H9 (cell line): Measurements from ENCODE around the gene STIMATE. TPM values are rescaled to one million over a fixed set of nuclear protein-coding genes. Genes with fewer than 3 reads are reported as not detected.
A peak's percentile ranks its signal among the peaks of the same experiment; 100 is the strongest.

Source experiments
- DNase-seq: peaks from one replicate; pipeline ENCODE4 v3.0.0-alpha.2; 2017
- H2AFZ ChIP-seq: one replicate; pipeline ENCODE4 v1.6.1; 2013; ENCODE audit warnings: mild to moderate bottlenecking, low read length, control low read depth, moderate library complexity
- H2AK5ac ChIP-seq: 2 replicates; pipeline ENCODE4 v1.6.1; 2013; ENCODE audit warnings: low read length, control low read depth, mixed read lengths; ENCODE audit not compliant: insufficient read length
- H2BK120ac ChIP-seq: one replicate; pipeline ENCODE4 v1.6.1; 2013; ENCODE audit warnings: low read depth, mild to moderate bottlenecking, low read length, control low read depth, inconsistent platforms; ENCODE audit not compliant: poor library complexity, severe bottlenecking
- H2BK12ac ChIP-seq: 2 replicates; pipeline ENCODE4 v1.6.1; 2013; ENCODE audit warnings: low read length, control low read depth, mixed read lengths, low read depth; ENCODE audit not compliant: insufficient read length
- H2BK15ac ChIP-seq: 2 replicates; pipeline ENCODE4 v1.6.1; 2013; ENCODE audit warnings: low read depth, low read length, control low read depth
- H2BK20ac ChIP-seq: one replicate; pipeline ENCODE4 v1.6.1; 2013; ENCODE audit warnings: low read depth, mild to moderate bottlenecking, low read length, control low read depth, inconsistent platforms; ENCODE audit not compliant: poor library complexity, severe bottlenecking
- H2BK5ac ChIP-seq: 2 replicates; pipeline ENCODE4 v1.6.1; 2013; ENCODE audit warnings: low read length, control low read depth, mixed read lengths; ENCODE audit not compliant: insufficient read length
- H3K14ac ChIP-seq: 2 replicates; pipeline ENCODE4 v1.6.1; 2013; ENCODE audit warnings: low read length, control low read depth; ENCODE audit not compliant: insufficient read depth
- H3K18ac ChIP-seq: 2 replicates; pipeline ENCODE4 v1.6.1; 2013; ENCODE audit warnings: low read depth, mild to moderate bottlenecking, mixed read lengths, low read length, control low read depth; ENCODE audit not compliant: insufficient read length
- H3K23ac ChIP-seq: 2 replicates; pipeline ENCODE4 v1.6.1; 2013; ENCODE audit warnings: low read length, control low read depth, mixed read lengths, low read depth; ENCODE audit not compliant: insufficient read length
- H3K23me2 ChIP-seq: 2 replicates; pipeline ENCODE4 v1.6.1; 2013; ENCODE audit warnings: low read depth, mild to moderate bottlenecking, mixed read lengths, low read length, control low read depth; ENCODE audit not compliant: insufficient read length, poor library complexity, severe bottlenecking
- H3K27ac ChIP-seq: 2 replicates; pipeline ENCODE4 v1.5.1; 2013; ENCODE audit warnings: low read length, control low read depth, mixed read lengths, low read depth; ENCODE audit not compliant: insufficient read length
- H3K27me3 ChIP-seq: 2 replicates; pipeline ENCODE4 v1.6.1; 2013; ENCODE audit warnings: low read length, control low read depth, inconsistent platforms; ENCODE audit not compliant: insufficient read depth
- H3K4ac ChIP-seq: 2 replicates; pipeline ENCODE4 v1.6.1; 2013; ENCODE audit warnings: low read depth, mild to moderate bottlenecking, control low read depth, inconsistent platforms, low read length, moderate library complexity
- H3K4me1 ChIP-seq: 2 replicates; pipeline ENCODE4 v1.6.1; 2013; ENCODE audit warnings: low read length, control low read depth, inconsistent platforms; ENCODE audit not compliant: insufficient read depth
- H3K4me2 ChIP-seq: 2 replicates; pipeline ENCODE4 v1.6.1; 2013; ENCODE audit warnings: low read length, control low read depth, mixed read lengths; ENCODE audit not compliant: insufficient read length, insufficient read depth
- H3K56ac ChIP-seq: 2 replicates; pipeline ENCODE4 v1.6.1; 2013; ENCODE audit warnings: low read depth, mild to moderate bottlenecking, mixed read lengths, low read length, control low read depth; ENCODE audit not compliant: insufficient read length
- H3K79me1 ChIP-seq: 2 replicates; pipeline ENCODE4 v1.6.1; 2013; ENCODE audit warnings: low read depth, mild to moderate bottlenecking, moderate library complexity, low read length, control low read depth, inconsistent platforms; ENCODE audit not compliant: insufficient read depth, poor library complexity, severe bottlenecking
- H3K79me2 ChIP-seq: 2 replicates; pipeline ENCODE4 v1.6.1; 2013; ENCODE audit warnings: low read length, control low read depth, inconsistent platforms; ENCODE audit not compliant: insufficient read depth
- H3K9ac ChIP-seq: 2 replicates; pipeline ENCODE4 v1.6.1; 2013; ENCODE audit warnings: low read length, control low read depth, mixed read lengths; ENCODE audit not compliant: insufficient read length; ENCODE audit errors: extremely low read depth
- H3K9me3 ChIP-seq: one replicate; pipeline ENCODE4 v1.6.1; 2013; ENCODE audit warnings: low read depth, low read length, inconsistent platforms; ENCODE audit not compliant: control insufficient read depth
- H3T11ph ChIP-seq: one replicate; pipeline ENCODE4 v1.6.1; 2013; ENCODE audit warnings: mild to moderate bottlenecking, low read length, control low read depth, inconsistent platforms
- H4K20me1 ChIP-seq: one replicate; pipeline ENCODE4 v1.6.1; 2013; ENCODE audit not compliant: control insufficient read depth, insufficient read length, insufficient read depth
- H4K5ac ChIP-seq: 2 replicates; pipeline ENCODE4 v1.6.1; 2013; ENCODE audit warnings: low read depth, mild to moderate bottlenecking, mixed read lengths, low read length, control low read depth; ENCODE audit not compliant: insufficient read length
- H4K8ac ChIP-seq: replicated peaks from 2 replicates; pipeline ENCODE4 v1.6.1; 2013; ENCODE audit warnings: low read length, control low read depth, mixed read lengths, low read depth; ENCODE audit not compliant: insufficient read length
- H4K91ac ChIP-seq: 2 replicates; pipeline ENCODE4 v1.6.1; 2013; ENCODE audit warnings: low read depth, mild to moderate bottlenecking, moderate library complexity, mixed read lengths, low read length, control low read depth; ENCODE audit not compliant: insufficient read length
- H3K27ac Mint-ChIP-seq, 3 experiments: 2 replicates in 2 of 3; 3 replicates in 1 of 3; pipeline ENCODE4 v1.8.0; 2020 to 2021; ENCODE audit warnings: mixed read lengths in 3 of 3, mild to moderate bottlenecking in 1 of 3, moderate library complexity in 1 of 3
- H3K27me3 Mint-ChIP-seq: 2 replicates; pipeline ENCODE4 v1.8.0; 2021; ENCODE audit warnings: low read depth, mild to moderate bottlenecking, moderate library complexity, mixed read lengths
- H3K36me3 Mint-ChIP-seq, 3 experiments: 2 replicates in 2 of 3; 3 replicates in 1 of 3; pipeline ENCODE4 v1.8.0; 2020 to 2021; ENCODE audit warnings: low read depth in 3 of 3, mixed read lengths in 3 of 3; ENCODE audit not compliant: insufficient read depth in 1 of 3
- H3K4me1 Mint-ChIP-seq, 2 experiments: 2 replicates each; pipeline ENCODE4 v1.8.0; 2020; ENCODE audit warnings: mixed read lengths in 2 of 2
- H3K4me3 Mint-ChIP-seq, 2 experiments: 2 replicates in 1 of 2; 3 replicates in 1 of 2; pipeline ENCODE4 v1.8.0; 2020 to 2021; ENCODE audit warnings: mild to moderate bottlenecking in 2 of 2, mixed read lengths in 2 of 2, moderate library complexity in 1 of 2
- H3K9me3 Mint-ChIP-seq, 2 experiments: 2 replicates in 1 of 2; 3 replicates in 1 of 2; pipeline ENCODE4 v1.8.0; 2020; ENCODE audit warnings: mild to moderate bottlenecking in 2 of 2, mixed read lengths in 2 of 2, moderate library complexity in 1 of 2
- WGBS: extraction: QIAGEN DNeasy Blood & Tissue Kit; methylation state at CpG from one replicate; pipeline ENCODE4 v1.1.7; 2013; ENCODE audit warnings: missing lambda C conversion rate, low lambda C conversion rate, mixed read lengths; ENCODE audit not compliant: insufficient read length; ENCODE audit errors: extremely low coverage; 5-methylcytosine and 5-hydroxymethylcytosine counted together
- total RNA-seq: library from RNA; stranded (reverse); gene quantifications from 2 replicates; pipeline ENCODE4 v1.2.1, GENCODE V29; 2021
- TF ChIP-seq, protein P1 (sequence below): fragments of 200-600 bp; sonication (generic); conservative IDR thresholded peaks from 3 replicates; pipeline ENCODE4 v1.8.0; 2021; ENCODE audit warnings: antibody characterized with exemption, mild to moderate bottlenecking

STIMATE gene
- total RNA-seq, 1 experiment from 2014 or later, result 25.6 TPM

DNA sequence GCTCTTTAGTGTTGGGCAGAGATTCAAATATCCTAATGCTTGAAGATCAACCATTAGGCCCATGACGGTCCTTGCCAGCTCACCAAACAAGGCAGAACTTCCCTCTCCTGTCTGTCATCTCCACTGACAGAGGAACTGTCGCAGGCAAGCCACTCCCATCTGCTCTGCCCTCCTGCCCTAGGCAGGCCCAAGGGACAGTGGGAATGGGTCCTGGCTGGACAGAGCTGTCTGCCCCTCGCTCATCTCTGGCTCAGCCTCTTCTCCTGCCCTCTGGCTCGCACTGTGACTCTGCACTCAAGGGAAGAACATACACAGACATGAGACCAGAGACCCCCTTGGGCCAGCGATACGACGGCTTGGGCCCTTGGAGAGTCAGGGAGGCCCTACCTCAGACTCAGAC is 54.9 kb downstream of the STIMATE start:
- no peaks in the 10 kb centered on the region for H3K27me3 ChIP-seq
- Mint-ChIP-seq H3K36me3 (peaks cover 3 to 14% (median 4%) of the 10 kb centered on the region in 3 experiments), H3K27ac (peak overlapping the region in 1 of 3 experiments; percentile 85; a peak in 1 of 7 replicates), H3K9me3 (no peaks in the 10 kb centered on the region; a peak in 1 of 5 replicates), H3K4me1 (peaks cover 5 to 16% of the 10 kb centered on the region in 2 experiments), H3K27me3 (no peaks in the 10 kb centered on the region), H3K4me3 (no peak overlapping the region)
- no peak overlapping the region for H3K18ac ChIP-seq
- no peak overlapping the region for H3T11ph ChIP-seq
- no peaks in the 10 kb centered on the region for H4K20me1 ChIP-seq
- H3K27ac ChIP-seq, result no peak overlapping the region
- no peak for DNase-seq
- H2BK120ac ChIP-seq, result no peak overlapping the region
- no CpG with 5 or more reads among the region's 7 CpGs for WGBS
- no peaks in the 10 kb centered on the region for H3K79me1 ChIP-seq
- no peak overlapping the region for H4K91ac ChIP-seq
- H3K9me3 ChIP-seq, result no peaks in the 10 kb centered on the region
- TF ChIP-seq, protein P1, sequence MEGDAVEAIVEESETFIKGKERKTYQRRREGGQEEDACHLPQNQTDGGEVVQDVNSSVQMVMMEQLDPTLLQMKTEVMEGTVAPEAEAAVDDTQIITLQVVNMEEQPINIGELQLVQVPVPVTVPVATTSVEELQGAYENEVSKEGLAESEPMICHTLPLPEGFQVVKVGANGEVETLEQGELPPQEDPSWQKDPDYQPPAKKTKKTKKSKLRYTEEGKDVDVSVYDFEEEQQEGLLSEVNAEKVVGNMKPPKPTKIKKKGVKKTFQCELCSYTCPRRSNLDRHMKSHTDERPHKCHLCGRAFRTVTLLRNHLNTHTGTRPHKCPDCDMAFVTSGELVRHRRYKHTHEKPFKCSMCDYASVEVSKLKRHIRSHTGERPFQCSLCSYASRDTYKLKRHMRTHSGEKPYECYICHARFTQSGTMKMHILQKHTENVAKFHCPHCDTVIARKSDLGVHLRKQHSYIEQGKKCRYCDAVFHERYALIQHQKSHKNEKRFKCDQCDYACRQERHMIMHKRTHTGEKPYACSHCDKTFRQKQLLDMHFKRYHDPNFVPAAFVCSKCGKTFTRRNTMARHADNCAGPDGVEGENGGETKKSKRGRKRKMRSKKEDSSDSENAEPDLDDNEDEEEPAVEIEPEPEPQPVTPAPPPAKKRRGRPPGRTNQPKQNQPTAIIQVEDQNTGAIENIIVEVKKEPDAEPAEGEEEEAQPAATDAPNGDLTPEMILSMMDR, result no peak
- no peak overlapping the region for H2BK15ac ChIP-seq
- H2AFZ ChIP-seq, result no peak overlapping the region
- no peak overlapping the region for H3K56ac ChIP-seq
- H3K4me1 ChIP-seq, result no peaks in the 10 kb centered on the region
- no peak overlapping the region for H3K4me2 ChIP-seq
- no peak overlapping the region for H3K9ac ChIP-seq
- no peaks in the 10 kb centered on the region for H3K79me2 ChIP-seq
- H2BK5ac ChIP-seq, result no peak overlapping the region
- no peak overlapping the region for H3K4ac ChIP-seq
- H2BK20ac ChIP-seq, result no peak overlapping the region
- no peak overlapping the region for H2BK12ac ChIP-seq
- H3K14ac ChIP-seq, result no peak overlapping the region
- H3K23me2 ChIP-seq, result no peaks in the 10 kb centered on the region
- no peak overlapping the region for H4K8ac ChIP-seq
- H3K23ac ChIP-seq, result no peak overlapping the region
- no peak overlapping the region for H2AK5ac ChIP-seq
- H4K5ac ChIP-seq, result no peak overlapping the region
